ENCODE results near the gene PHACTR3.

DNA sequence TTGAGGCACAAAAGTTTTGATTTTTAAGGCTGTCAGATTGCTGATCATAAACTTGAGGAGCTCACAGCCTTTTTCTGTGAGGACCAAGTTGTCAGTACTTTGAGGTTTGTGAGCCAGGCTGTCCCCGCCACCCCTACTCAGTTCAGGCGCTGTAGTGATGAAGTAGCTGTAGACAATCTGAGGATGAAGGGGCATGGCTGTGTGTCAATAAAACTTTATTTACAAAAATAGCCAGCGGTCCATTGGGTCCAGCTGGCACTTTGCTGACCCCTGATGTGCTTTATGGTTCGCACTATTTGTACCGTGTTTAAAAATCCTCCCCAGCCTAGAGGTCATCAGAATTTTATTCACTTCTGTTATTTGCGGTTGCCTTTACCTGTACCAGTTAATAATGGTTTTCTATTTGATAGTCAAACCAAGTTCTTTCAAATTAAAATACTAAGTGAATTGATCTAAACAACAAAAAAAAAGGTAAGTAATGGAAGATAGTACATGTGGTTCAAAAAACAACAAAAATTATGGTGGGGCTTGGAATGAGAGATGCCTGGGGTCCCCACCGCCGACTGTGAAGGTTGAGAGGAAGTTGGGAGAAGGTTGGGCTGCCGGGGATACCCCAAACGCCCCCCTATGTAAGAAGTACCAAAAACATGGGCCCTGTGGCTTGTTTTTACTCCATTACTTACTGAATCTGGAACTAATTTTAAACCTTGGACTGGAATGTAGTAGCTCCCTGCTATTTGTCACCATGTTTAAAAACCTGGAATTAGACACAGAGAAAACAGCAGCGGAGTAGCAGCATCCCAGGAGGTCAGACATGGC, 205.5 kb downstream of the PHACTR3 start:
- no peak for TF ChIP-seq CTCF (IDR thresholded peaks at IDR 0.05; ENCODE audit: low read depth, low read length, poor library complexity, severe bottlenecking)
- no peak for TF ChIP-seq EZH2phosphoT487 (IDR thresholded peaks at IDR 0.05; ENCODE audit: borderline replicate concordance, low read length)
